GM21447 (cell line): ENCODE results near the gene NXF2.
"Not testable (repeated sequence)": the region's sequence is repeated elsewhere in the genome, so short reads cannot be mapped to it uniquely, and the experiment has no call there.

ENCODE experiments used
- ATAC-seq: cut with Tn5 transposase; IDR thresholded peaks from one replicate; pipeline ENCODE4 v1.9.1; 2021; ENCODE audit not compliant: unreplicated experiment

NXF2 gene

GRCh38 chrX:102246893-102247292 is at the start of gene NXF2:
TSS of gene NXF2 (plus strand) at chrX:102247167. CDS start at chrX:102307079, 59,912 bp downstream.
- ATAC-seq, result not testable (repeated sequence)

- not testable (repeated sequence) for ATAC-seq
Observed at GRCh38 chrX:102207940-102208339, 39.0 kb upstream of the NXF2 start.

DNA sequence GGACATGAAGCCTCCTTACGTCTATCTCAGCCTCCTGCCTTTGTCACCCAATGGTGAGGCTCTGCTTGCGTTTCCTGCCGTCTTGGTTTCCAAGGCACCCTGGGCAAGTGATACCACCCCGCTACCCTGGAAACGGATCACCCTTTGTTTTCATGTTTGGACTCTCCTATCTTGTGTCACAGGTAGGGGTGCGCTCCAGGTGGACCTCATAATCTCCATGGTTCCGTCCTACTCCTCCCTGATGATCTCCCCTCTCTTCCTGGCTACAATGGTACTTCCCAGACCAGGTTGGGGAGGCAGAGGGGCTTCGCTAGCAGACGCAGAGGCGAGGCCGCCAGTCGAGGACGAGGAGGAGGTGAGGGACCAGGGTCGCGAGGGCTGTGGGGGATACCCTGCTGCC is 32.0 kb upstream of the NXF2 start, which contains the start of gene TCP11X1:
TSS of gene TCP11X1 (plus strand) at position 316 of the 400 bp plus-strand sequence.
- not testable (repeated sequence) for ATAC-seq

DNA sequence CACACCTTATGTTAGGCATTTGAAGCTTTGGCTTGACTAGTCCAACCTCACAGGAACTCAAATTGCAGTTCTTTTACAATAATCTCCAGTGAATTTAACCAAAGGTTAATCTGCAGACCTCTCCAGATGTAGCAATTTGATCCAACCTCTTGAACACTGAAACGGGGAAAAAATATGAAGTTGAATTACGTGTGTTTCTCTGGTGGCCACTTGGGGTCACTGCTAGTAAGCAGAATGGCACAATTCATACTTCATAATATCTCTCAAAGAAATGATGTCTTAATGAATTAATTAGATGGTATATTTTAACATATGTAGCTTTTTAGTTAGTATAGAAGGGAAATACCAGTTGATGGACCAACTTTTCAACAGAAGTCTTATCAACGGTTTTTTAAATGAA is 30.5 kb upstream of the NXF2 start:
- ATAC-seq, result not testable (repeated sequence)

DNA sequence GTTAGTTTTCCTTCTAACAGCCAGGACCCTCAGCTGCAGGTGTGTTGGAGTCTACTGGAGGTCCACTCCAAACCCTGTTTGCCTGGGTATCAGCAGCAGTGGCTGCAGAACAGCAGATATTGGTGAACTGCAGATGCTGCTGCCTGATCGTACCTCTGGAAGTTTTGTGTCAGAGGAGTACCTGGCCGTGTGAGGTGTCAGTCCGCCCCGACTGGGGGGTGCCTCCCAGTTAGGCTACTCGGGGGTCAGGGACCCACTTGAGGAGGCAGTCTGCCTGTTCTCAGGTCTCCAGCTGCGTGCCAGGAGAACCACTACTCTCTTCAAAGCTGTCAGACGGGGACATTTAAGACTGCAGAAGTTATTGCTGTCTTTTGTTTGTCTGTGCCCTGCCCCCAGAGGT is 11.3 kb upstream of the NXF2 start:
- not testable (repeated sequence) for ATAC-seq

GRCh38 chrX:102240265-102240664 is 6.7 kb upstream of the NXF2 start:
- not testable (repeated sequence) for ATAC-seq

- not testable (repeated sequence) for ATAC-seq
Observed at GRCh38 chrX:102272231-102272630, 25.3 kb downstream of the NXF2 start.

GRCh38 chrX:102338162-102338561 is 91.2 kb downstream of the NXF2 start:
- ATAC-seq, result no peak

GRCh38 chrX:102339312-102340298 is 92.6 kb downstream of the NXF2 start:
- ATAC-seq, result no peak

- no peak for ATAC-seq
Observed at GRCh38 chrX:102341867-102342266, 94.9 kb downstream of the NXF2 start.

DNA sequence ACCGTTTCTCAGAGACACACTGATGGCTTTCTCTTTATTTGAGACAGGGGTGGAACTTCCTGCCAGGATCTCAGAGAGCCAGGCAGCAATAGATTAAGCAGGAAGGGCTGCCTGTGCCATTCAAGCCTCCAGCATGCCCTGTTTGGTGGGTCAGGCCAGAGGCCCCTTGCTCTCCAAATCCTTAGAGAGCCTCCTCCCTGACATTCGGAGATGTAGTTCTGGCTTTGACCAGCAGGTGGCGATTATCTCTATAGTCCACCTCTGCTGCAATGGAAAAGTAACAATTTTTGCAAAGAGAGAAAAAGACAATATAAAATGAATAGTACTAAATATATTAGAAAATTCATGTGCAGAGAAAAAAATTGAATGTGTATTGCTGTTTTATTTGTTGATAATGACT is 98.9 kb downstream of the NXF2 start:
- ATAC-seq, result no peak
